ENCODE measurements around the gene C1orf146.
"Not testable (repeated sequence)": the region's sequence is repeated elsewhere in the genome, so short reads cannot be mapped to it uniquely, and the experiment has no call there.

GRCh38 chr1:92279781-92280180 lies 62.1 kb downstream of the C1orf146 start:
- not testable (repeated sequence) for TF ChIP-seq CTCF (IDR thresholded peaks at IDR 0.05); EZH2 (IDR thresholded peaks at IDR 0.05; ENCODE audit: borderline replicate concordance, insufficient read depth, low read depth, low read length, poor library complexity, severe bottlenecking)
